Activated CD8-positive, alpha-beta memory T cell treated with anti-CD3 and anti-CD28 coated beads, Interleukin-2, amount 50 U/mL, for 24 hours (primary cell): Measurements from ENCODE around the gene CTNNA2.
"Not testable (repeated sequence)": the region's sequence is repeated elsewhere in the genome, so short reads cannot be mapped to it uniquely, and the experiment has no call there.

Experiments
- DNase-seq: peaks from one replicate; pipeline ENCODE4 v3.0.0-alpha.2; 2020; ENCODE audit errors: extremely low read depth

CTNNA2 gene

GRCh38 chr2:80199504-80199903 lies 686.7 kb downstream of the CTNNA2 start:
- DNase-seq, result no peak

DNA sequence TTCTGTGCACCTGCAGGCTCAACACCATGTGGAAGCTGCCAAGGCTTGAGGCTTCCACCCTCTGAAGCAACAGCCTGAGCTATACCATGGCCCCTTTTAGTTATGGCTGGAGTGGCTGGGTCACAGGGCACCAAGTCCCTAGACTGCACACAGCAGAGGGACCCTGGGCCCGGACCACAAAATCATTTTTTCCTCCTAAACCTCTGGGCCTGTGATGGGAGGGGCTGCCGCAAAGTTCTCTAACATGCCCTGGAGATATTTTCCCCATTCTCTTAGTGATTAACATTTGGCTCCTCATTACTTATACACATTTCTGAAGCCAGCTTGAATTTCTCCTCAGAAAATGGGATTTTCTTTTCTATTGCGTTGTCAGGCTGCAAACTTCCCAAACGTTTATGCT lies 691.1 kb downstream of the CTNNA2 start:
- not testable (repeated sequence) for DNase-seq

GRCh38 chr2:80205498-80205897 lies 692.6 kb downstream of the CTNNA2 start:
- no peak for DNase-seq

- DNase-seq, result no peak
Observed at GRCh38 chr2:80209458-80209857, 696.6 kb downstream of the CTNNA2 start.

DNA sequence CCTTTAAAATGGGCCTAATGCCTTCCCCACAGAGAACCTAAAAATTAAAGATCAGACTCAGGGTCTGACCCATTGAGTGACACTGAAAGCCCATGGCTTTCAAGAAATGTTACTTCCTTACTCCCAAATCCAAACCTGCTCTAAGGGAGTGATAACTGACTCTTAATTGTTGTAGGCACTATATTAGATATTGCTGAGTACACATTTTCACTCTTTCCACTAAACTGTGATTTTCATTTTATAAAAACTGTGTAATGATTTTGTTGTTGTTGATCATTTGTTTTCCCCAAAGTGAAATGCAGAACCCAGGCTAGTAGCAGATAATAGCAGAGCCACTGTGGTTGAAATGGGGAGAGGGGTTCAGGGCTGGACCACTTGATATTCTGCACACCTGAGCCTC lies 704.6 kb downstream of the CTNNA2 start:
- no peak for DNase-seq

DNA sequence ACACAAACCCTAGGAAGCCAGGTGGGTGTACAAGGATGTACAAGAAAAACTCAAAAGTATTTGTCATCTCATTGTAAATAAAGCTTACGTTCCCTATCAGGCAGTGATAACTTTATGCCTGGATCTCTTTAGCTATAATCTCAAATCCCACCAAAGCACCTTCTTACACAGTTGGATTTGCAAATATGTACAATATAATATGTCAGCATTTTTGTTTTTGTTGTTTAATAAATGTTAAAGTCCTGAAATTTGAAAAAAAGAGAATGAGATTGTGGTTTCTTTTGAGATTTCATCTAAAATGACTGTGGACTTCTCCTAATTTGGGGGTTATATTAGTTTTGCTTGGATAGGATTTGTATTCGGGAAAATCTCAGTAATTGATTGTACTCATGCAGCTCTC lies 709.8 kb downstream of the CTNNA2 start:
- DNase-seq, result no peak

DNA sequence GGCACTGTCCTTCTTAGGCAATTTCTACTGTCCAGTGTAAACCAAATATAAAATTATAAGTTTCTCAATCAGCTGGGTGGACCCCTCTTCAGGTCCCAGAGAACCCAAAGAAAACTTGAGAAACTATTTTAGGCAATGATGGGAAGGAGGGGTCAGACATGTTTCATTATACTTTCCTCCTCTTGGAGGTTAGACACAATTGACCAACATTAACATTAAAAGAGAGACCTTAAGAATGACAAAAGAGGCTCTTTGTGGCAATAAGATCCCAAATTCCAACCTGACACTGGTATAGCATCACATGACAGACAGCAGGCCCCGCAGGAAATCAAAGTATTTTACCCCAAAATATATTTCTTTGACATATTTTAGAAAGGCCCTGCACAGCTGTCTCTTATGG lies 718.6 kb downstream of the CTNNA2 start:
- DNase-seq, result no peak

GRCh38 chr2:80233333-80233732 lies 720.5 kb downstream of the CTNNA2 start:
- DNase-seq, result no peak

- DNase-seq, result no peak
Observed at GRCh38 chr2:80238692-80239469, 726.0 kb downstream of the CTNNA2 start.

- no peak for DNase-seq
Observed at GRCh38 chr2:80242355-80242910, 729.6 kb downstream of the CTNNA2 start.

- DNase-seq, result no peak
Observed at GRCh38 chr2:80244905-80245584, 732.2 kb downstream of the CTNNA2 start.

DNA sequence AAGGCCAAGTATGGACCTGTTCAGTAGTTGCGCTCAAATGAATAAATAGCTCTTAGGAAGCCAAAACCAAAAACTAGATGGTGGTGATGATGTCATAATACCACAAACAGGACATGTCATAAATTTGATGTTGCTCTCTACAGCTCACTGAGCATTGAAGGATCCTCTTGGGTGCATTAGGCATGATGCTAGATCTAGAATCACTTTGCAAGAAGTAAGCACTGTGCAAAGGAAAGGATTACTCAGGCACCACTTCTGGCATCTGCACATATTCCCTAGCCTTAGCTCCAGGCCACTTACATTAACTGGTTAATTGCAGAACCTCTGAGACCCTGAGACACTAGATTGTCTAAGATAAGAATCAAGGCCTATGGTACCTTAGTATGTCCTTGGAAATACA lies 733.7 kb downstream of the CTNNA2 start:
- no peak for DNase-seq

DNA sequence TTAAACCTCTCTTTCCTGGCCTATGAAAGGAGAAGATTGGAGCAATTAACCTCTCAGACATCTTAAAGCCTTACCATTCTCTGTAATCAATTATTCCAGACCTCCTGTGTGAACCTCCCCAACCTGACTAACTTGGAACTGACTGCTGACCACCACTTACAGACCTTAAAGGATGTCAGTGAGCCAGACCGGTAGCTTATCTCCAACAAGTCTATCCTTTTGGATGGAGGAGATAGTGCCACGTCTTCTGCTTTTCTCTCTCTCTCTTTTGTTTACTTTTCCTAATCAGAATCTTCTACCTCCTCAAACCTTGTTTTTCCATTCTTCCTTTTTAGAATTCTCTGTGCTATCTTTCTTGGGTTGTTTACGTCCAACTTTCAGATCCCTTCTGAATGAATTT lies 734.5 kb downstream of the CTNNA2 start:
- no peak for DNase-seq

- no peak for DNase-seq
Observed at GRCh38 chr2:80248146-80248545, 735.3 kb downstream of the CTNNA2 start.

GRCh38 chr2:80252294-80252986 lies 739.6 kb downstream of the CTNNA2 start:
- no peak for DNase-seq

GRCh38 chr2:80255918-80256781 lies 743.3 kb downstream of the CTNNA2 start:
- DNase-seq, result no peak

DNA sequence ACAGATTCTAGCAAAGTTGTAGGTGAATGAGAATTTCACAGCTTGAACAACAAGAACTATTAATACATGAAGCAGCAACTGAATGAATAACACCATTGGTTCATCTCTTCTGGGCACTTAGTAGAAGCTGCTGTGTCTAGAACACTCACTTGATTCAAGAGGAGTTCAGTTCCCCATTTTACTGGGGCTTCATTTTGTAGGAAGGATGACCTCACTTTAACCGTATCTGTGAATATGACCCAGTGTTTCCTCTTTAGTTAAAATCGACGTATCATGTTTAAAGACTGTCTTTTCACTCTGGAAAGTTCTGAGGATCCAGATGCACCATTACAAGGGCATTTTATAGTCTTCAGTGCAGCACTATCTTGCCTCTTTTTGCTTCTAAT lies 743.9 kb downstream of the CTNNA2 start:
- no peak for DNase-seq

DNA sequence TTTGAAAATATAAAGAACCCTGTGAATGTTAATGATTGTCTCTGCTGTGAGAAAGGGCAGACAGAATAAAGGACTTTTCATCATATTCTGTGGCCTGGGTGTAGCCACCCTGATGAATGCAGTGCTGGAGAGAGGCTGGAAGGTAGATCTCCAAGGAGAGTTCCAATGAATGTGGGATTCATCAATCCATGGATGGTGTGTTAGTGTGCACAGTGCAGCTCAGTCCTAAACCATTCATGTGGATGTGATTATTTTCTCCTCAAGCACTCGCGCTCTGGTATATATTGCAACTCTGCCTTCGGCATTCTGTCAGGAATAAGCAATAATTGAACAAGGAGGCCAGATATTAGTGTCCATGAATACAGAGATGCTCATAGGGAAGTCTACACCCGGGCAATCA lies 744.6 kb downstream of the CTNNA2 start:
- DNase-seq, result no peak

DNA sequence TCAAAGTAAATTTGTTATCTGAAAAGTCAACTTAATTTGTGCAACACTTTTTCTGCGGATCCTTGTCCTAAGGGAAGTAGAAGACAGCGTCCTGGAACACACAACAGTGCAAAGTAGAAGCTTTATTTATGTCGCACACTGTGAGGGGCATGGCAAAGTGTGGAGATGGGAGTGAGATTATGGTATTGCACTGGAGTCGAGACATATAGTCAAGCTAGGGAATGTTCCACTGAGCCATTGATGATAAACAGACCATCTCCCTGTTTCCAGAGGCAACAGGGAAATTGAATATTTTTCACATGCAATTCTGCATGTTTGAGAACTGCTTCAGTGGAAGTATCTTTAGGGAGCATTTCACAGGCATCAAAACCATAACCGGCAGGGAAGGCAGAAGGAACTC lies 745.5 kb downstream of the CTNNA2 start:
- DNase-seq, result no peak

- no peak for DNase-seq
Observed at GRCh38 chr2:80258793-80259192, 745.9 kb downstream of the CTNNA2 start.

DNA sequence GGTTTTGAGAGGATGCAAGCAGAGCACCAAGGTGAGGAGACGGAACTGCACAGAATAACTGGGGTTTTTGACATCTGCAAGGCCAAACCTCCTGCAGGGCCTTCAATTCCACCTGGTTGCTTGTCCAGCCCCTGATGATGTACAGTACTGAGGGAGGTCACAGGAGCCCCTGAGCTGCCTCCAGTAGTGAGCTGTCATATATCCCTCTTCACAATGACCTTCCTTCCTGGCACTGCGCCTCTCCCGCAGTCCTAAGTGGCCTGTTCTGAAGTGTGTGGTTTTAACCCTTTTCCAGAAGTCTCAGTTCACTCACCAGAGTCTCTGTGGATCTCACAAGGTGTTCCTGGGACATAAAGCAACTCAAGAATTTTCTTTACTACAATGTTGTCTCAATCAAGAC lies 746.4 kb downstream of the CTNNA2 start:
- no peak for DNase-seq

DNA sequence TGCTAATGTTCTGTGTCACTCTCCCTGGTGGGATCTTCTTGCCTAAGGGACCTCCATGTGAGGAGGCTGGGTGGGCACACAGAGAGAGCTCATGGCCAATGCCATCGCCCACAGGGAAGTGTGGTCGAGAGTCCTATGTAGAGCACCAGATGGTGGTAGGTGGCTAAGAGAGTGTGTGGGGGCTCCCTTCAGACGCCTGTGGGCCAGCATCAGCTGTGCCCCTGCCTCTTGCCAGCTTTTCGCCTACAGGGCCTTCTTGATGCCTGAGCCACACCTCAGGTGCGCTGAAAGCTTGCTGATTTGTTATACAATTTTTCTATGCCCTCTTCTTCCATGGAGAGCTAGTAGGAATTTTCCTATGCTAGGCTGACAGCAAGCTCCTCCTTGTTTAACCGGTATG lies 753.4 kb downstream of the CTNNA2 start:
- no peak for DNase-seq
